Smooth muscle cell (in vitro differentiated cells): ENCODE measurements around the gene LIMK1. TPM values are rescaled to one million over a fixed set of nuclear protein-coding genes. Genes with fewer than 3 reads are reported as not detected.

ENCODE experiments used
- DNase-seq: peaks from one replicate; lab custom pipeline; 2025; ENCODE audit not compliant: unreplicated experiment; lab: John Stamatoyannopoulos, UW
- H2AFZ ChIP-seq: fragments of 200-600 bp; sonication (generic); 2 replicates; pipeline ENCODE4 v1.6.0; 2016; ENCODE audit warnings: antibody characterized with exemption, low read depth, mild to moderate bottlenecking
- H3F3A ChIP-seq: fragments of 200-600 bp; sonication (generic); 2 replicates; pipeline ENCODE4 v1.6.0; 2017; ENCODE audit warnings: antibody characterized with exemption, low read depth
- H3K27ac ChIP-seq: fragments of 200-600 bp; sonication (generic); 2 replicates; pipeline ENCODE4 v1.5.1; 2016; ENCODE audit warnings: low read depth, mild to moderate bottlenecking
- H3K27me3 ChIP-seq: fragments of 200-600 bp; sonication (generic); 2 replicates; pipeline ENCODE4 v1.6.1; 2016; ENCODE audit warnings: low read depth, mild to moderate bottlenecking
- H3K36me3 ChIP-seq: fragments of 200-600 bp; sonication (generic); 2 replicates; pipeline ENCODE4 v1.5.1; 2016; ENCODE audit warnings: low read depth
- H3K4me1 ChIP-seq: fragments of 200-600 bp; sonication (generic); 2 replicates; pipeline ENCODE4 v1.5.1; 2016; ENCODE audit warnings: low read depth
- H3K4me2 ChIP-seq: fragments of 200-600 bp; sonication (generic); 2 replicates; pipeline ENCODE4 v1.6.0; 2016; ENCODE audit warnings: mild to moderate bottlenecking
- H3K4me3 ChIP-seq: fragments of 200-600 bp; sonication (generic); 2 replicates; pipeline ENCODE4 v1.5.1; 2016; ENCODE audit warnings: mild to moderate bottlenecking
- H3K79me2 ChIP-seq: fragments of 200-600 bp; sonication (generic); 2 replicates; pipeline ENCODE4 v1.6.0; 2016; ENCODE audit warnings: low read depth, mild to moderate bottlenecking
- H3K9ac ChIP-seq: fragments of 200-600 bp; sonication (generic); 2 replicates; pipeline ENCODE4 v1.6.0; 2016; ENCODE audit warnings: low read depth
- H3K9me3 ChIP-seq: fragments of 200-600 bp; sonication (generic); replicated peaks from 2 replicates; pipeline ENCODE4 v1.5.1; 2016; ENCODE audit warnings: low read depth
- H4K20me1 ChIP-seq: fragments of 200-600 bp; sonication (generic); 2 replicates; pipeline ENCODE4 v1.6.0; 2016; ENCODE audit warnings: low read depth
- WGBS: methylation state at CpG from one replicate; pipeline ENCODE4 v1.1.7; 2016; ENCODE audit warnings: low lambda C conversion rate; 5-methylcytosine and 5-hydroxymethylcytosine counted together
- polyA plus RNA-seq: library from polyadenylated mRNA; unstranded; fragments of >200 nt; fragmentation: Nextera tagmentation; extraction: Ambion mirVana; gene quantifications from 2 replicates; pipeline ENCODE4 v1.2.1, GENCODE V29; 2016
- total RNA-seq: library from RNA; depleted of rRNA; stranded (reverse); fragments of >200 nt; gene quantifications from 2 replicates; pipeline ENCODE4 v1.2.3, GENCODE V29; 2014
- TF ChIP-seq, protein P1 (sequence below): fragments of 200-600 bp; sonication (generic); IDR thresholded peaks from 2 replicates; pipeline ENCODE4 v1.5.1; 2017; ENCODE audit warnings: borderline replicate concordance, mild to moderate bottlenecking, antibody characterized with exemption; ENCODE audit not compliant: insufficient read depth, poor library complexity, severe bottlenecking

The LIMK1 gene
- total and polyA plus RNA-seq, 2 experiments from 2014 or later, result 23.6 to 29.2 TPM

DNA sequence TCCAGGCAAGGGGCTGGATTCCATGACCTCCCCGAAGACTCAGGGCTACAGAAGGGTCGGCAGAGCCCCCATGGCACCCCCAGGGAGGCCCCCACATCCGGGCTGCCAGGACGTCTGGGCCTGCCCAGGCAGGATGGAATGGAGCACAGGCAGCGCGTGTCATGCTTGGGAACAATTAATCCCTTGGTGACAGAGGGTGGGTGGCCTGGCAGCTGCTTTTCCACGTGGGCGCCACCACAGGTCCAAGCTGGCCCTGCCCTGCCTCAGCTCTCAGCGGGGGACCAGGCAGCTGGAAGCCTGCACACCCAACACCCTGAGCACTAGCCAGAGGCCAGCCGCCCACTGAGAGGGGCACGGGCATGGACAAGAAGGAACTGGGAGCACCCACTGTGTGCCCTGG, 44.3 kb upstream of the LIMK1 start:
- no peaks in the 10 kb centered on the region for H3K36me3 ChIP-seq
- WGBS, result 57% methylated on average over 11 of the region's 11 CpGs
- peaks cover 16% of the 10 kb centered on the region for H3K4me1 ChIP-seq
- H3K27ac ChIP-seq, result no peak overlapping the region
- no peaks in the 10 kb centered on the region for H4K20me1 ChIP-seq
- H2AFZ ChIP-seq, result no peak overlapping the region
- H3K4me3 ChIP-seq, result no peak overlapping the region
- H3F3A ChIP-seq, result no peaks in the 10 kb centered on the region
- TF ChIP-seq, protein P1, sequence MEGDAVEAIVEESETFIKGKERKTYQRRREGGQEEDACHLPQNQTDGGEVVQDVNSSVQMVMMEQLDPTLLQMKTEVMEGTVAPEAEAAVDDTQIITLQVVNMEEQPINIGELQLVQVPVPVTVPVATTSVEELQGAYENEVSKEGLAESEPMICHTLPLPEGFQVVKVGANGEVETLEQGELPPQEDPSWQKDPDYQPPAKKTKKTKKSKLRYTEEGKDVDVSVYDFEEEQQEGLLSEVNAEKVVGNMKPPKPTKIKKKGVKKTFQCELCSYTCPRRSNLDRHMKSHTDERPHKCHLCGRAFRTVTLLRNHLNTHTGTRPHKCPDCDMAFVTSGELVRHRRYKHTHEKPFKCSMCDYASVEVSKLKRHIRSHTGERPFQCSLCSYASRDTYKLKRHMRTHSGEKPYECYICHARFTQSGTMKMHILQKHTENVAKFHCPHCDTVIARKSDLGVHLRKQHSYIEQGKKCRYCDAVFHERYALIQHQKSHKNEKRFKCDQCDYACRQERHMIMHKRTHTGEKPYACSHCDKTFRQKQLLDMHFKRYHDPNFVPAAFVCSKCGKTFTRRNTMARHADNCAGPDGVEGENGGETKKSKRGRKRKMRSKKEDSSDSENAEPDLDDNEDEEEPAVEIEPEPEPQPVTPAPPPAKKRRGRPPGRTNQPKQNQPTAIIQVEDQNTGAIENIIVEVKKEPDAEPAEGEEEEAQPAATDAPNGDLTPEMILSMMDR, result no peak
- no peak overlapping the region for H3K4me2 ChIP-seq
- H3K79me2 ChIP-seq, result no peaks in the 10 kb centered on the region
- H3K9ac ChIP-seq, result no peak overlapping the region
- DNase-seq, result no peak
- H3K27me3 ChIP-seq, result no peaks in the 10 kb centered on the region
- no peaks in the 10 kb centered on the region for H3K9me3 ChIP-seq

DNA sequence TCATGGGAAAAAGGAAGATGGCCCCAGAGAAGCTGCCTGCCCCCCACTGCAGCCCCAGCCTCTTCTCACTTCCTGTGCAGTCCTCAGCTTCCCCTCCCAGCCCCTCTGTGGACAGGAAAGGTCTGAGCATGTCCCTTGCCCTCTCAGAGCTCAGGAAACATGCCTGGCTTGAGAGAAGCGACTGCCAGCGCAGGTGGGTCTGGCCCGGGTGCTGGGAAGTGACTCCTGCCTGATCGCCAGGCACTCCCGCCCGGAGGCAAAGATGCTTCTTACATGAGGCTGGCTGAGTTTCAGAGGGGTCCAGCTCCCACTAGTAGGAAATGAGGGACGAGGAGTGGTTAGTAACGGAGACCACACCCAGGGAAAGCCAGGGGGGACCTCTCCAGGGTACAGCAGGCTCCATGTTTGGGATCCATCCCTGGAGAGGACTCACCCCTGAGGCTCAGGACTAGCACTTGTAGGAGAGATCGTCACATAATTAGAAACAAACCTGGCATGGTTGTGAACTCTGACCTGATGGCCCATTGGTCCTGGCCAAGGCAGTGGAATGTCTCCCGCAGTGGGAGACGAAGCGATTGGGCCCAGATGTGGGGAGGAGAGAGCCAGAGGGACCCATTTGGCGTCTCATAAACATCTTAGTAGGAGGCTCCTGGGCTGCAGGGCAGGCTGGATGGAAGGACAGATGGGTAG, 43.4 kb upstream of the LIMK1 start:
- no peaks in the 10 kb centered on the region for H3K27me3 ChIP-seq
- no peaks in the 10 kb centered on the region for H3K36me3 ChIP-seq
- no peaks in the 10 kb centered on the region for H4K20me1 ChIP-seq
- no peak overlapping the region for H3K27ac ChIP-seq
- no peak overlapping the region for H3K9ac ChIP-seq
- H3K4me1 ChIP-seq, result peaks cover 16% of the 10 kb centered on the region
- no peaks in the 10 kb centered on the region for H3F3A ChIP-seq
- H3K79me2 ChIP-seq, result no peaks in the 10 kb centered on the region
- DNase-seq, result no peak
- no peak overlapping the region for H3K4me3 ChIP-seq
- 85% methylated on average over 13 of the region's 13 CpGs for WGBS
- no peak overlapping the region for H3K4me2 ChIP-seq
- H2AFZ ChIP-seq, result no peak overlapping the region
- TF ChIP-seq, protein P1, result no peak
- no peaks in the 10 kb centered on the region for H3K9me3 ChIP-seq

DNA sequence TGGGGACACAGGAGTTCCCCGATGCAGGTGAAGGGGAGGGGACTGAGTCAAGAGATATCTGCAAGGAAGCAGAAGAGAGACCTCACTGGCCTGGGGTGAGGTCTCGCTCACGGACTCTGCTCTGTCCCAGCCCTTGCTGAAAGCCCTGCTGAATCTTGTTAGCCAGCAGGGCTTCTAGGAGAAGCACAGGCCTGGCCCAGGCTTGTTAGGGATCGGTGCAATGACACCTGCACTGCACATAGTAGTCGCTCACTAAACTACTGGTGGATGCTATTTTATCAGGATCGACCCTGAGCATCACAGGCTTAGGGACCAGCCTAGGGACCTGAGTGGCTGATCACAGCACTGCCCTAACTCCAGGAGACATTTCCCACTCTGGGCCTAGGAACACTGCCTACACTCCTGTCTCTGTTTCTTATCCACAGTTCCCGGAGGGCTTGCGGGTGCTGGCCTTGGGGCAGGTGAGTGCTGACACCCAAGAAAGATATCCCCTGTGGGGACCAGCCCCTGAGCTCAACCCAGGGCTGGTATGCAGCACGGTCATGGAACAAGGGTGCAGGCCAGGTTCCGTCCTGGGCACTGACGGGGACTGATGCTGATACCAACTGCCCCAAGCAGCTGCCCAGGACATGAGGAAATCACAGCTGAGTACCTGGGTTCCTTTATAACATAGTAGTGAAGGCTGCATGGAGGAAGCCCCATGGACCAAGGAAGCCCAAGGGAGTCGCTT, 42.6 kb upstream of the LIMK1 start:
- Histone ChIP-seq H3K4me2 (no peak overlapping the region), H3F3A (no peaks in the 10 kb centered on the region), H3K9ac (no peak overlapping the region), H3K27ac (no peak overlapping the region), H4K20me1 (no peaks in the 10 kb centered on the region), H3K9me3 (no peaks in the 10 kb centered on the region), H3K4me1 (peaks cover 16% of the 10 kb centered on the region), H3K79me2 (no peaks in the 10 kb centered on the region), H3K4me3 (no peak overlapping the region), H3K36me3 (no peaks in the 10 kb centered on the region), H2AFZ (no peak overlapping the region), H3K27me3 (no peaks in the 10 kb centered on the region)
- 94% methylated on average over 12 of the region's 12 CpGs for WGBS
- TF ChIP-seq, protein P1, result no peak
- DNase-seq, result no peak
